HL-60 (cell line): ENCODE results near the gene DCTPP1.

Experiments
- CTCF ChIP-seq: IDR thresholded peaks from one replicate; pipeline ENCODE4 v1.5.1; 2011; ENCODE audit warnings: low read length, control low read depth, inconsistent platforms; ENCODE audit not compliant: insufficient read depth
- POLR2AphosphoS5 ChIP-seq: IDR thresholded peaks from 2 replicates; pipeline ENCODE4 v1.6.1; 2012; ENCODE audit warnings: low read depth

- TF ChIP-seq CTCF, result peak; percentile 93
- no peak for TF ChIP-seq POLR2AphosphoS5
Measured at GRCh38 chr16:30409125-30410060, 20.4 kb downstream of the DCTPP1 start.
